ENCODE data around the gene TCP11. TPM values are rescaled to one million over a fixed set of nuclear protein-coding genes. Genes with fewer than 3 reads are reported as not detected.

The TCP11 gene
- total RNA-seq, 1 donor from 2014 or later, result not detected

GRCh38 chr6:35145757-35146156, 4.6 kb upstream of the TCP11 start:
- no peaks in the 10 kb centered on the region for H3K36me3 ChIP-seq
- TF ChIP-seq POLR2A (IDR thresholded peaks at IDR 0.05), result no peak
- no peak for TF ChIP-seq POLR2AphosphoS5 (IDR thresholded peaks at IDR 0.05; ENCODE audit: insufficient read depth in 1 of 2, low read depth in 1 of 2)
- TF ChIP-seq CTCF (IDR thresholded peaks at IDR 0.05), result no peak
- H3K9me3 ChIP-seq, result no peaks in the 10 kb centered on the region
- no peak overlapping the region for H3K27ac ChIP-seq
- no peaks in the 10 kb centered on the region for H3K27me3 ChIP-seq
- DNase-seq (ENCODE audit: extremely low spot score in 2 of 2), result no peak
- no peak overlapping the region for H3K4me3 ChIP-seq
- intact Hi-C loops (cut with DNase I), result loop anchor here (5.0 to 10.0 kb wide), 2 partner anchors 62 to 99 kb away; no protein-coding TSS in a partner anchor
- peaks cover 7% of the 10 kb centered on the region for H3K4me1 ChIP-seq

- intact Hi-C loops (cut with DNase I), result loop anchor here (5.0 to 10.0 kb wide), 2 partner anchors 102 to 156 kb away; no protein-coding TSS in a partner anchor
- no peaks in the 10 kb centered on the region for H3K9me3 ChIP-seq
- no peak for DNase-seq (ENCODE audit: extremely low spot score in 2 of 2)
- TF ChIP-seq CTCF (IDR thresholded peaks at IDR 0.05) (no peak), POLR2A (IDR thresholded peaks at IDR 0.05) (no peak), POLR2AphosphoS5 (IDR thresholded peaks at IDR 0.05; ENCODE audit: insufficient read depth in 1 of 2, low read depth in 1 of 2) (no peak)
- no peak overlapping the region for H3K4me3 ChIP-seq
- H3K36me3 ChIP-seq, result no peaks in the 10 kb centered on the region
- no peak overlapping the region for H3K27ac ChIP-seq
- no peaks in the 10 kb centered on the region for H3K27me3 ChIP-seq
- peaks cover 11% of the 10 kb centered on the region for H3K4me1 ChIP-seq
Measured at GRCh38 chr6:35142588-35143569, 1.7 kb upstream of the TCP11 start.

GRCh38 chr6:35140639-35141006, 516 bp downstream of the TCP11 start:
- no peak for TF ChIP-seq CTCF (IDR thresholded peaks at IDR 0.05)
- peak overlapping the region; percentile 11 to 14 for H3K4me3 ChIP-seq
- intact Hi-C loops (cut with DNase I), result loop anchor here (5.0 to 10.0 kb wide), 2 partner anchors 104 to 153 kb away; no protein-coding TSS in a partner anchor

GRCh38 chr6:35139924-35140638, 1.1 kb downstream of the TCP11 start:
- no peak for DNase-seq (ENCODE audit: extremely low spot score in 2 of 2)
- peaks cover 11% of the 10 kb centered on the region for H3K4me1 ChIP-seq
- H3K27me3 ChIP-seq, result no peaks in the 10 kb centered on the region
- no peaks in the 10 kb centered on the region for H3K9me3 ChIP-seq
- TF ChIP-seq POLR2A (IDR thresholded peaks at IDR 0.05), result no peak
- peak in 1 of 2 donors; percentile 9 for TF ChIP-seq POLR2AphosphoS5 (IDR thresholded peaks at IDR 0.05; ENCODE audit: insufficient read depth in 1 of 2, low read depth in 1 of 2)
- TF ChIP-seq CTCF (IDR thresholded peaks at IDR 0.05), result peak; percentile 86 to 95 (median 88)
- intact Hi-C loops (cut with DNase I), result loop anchor here (5.0 to 10.0 kb wide), 2 partner anchors 105 to 153 kb away; no protein-coding TSS in a partner anchor
- no peak overlapping the region for H3K27ac ChIP-seq
- no peaks in the 10 kb centered on the region for H3K36me3 ChIP-seq
- no peak overlapping the region for H3K4me3 ChIP-seq

More at GRCh38 chr6:35140639-35141006, 516 bp downstream of the TCP11 start:
- H3K27me3 ChIP-seq, result no peaks in the 10 kb centered on the region
- DNase-seq (ENCODE audit: extremely low spot score in 2 of 2), result no peak
- no peaks in the 10 kb centered on the region for H3K9me3 ChIP-seq
- H3K36me3 ChIP-seq, result no peaks in the 10 kb centered on the region
- peaks cover 11% of the 10 kb centered on the region for H3K4me1 ChIP-seq
- no peak overlapping the region for H3K27ac ChIP-seq

Data from vagina (tissue), 2 donors.